Stimulated activated CD8-positive, alpha-beta memory T cell treated with anti-CD3 and anti-CD28 coated beads, Interleukin-7, amount 100 ng/mL, for 24 hours (primary cell): ENCODE data around the gene EVA1A.

Experiments used
- DNase-seq: peaks from one replicate; pipeline ENCODE4 v3.0.0-alpha.2; 2020; ENCODE audit warnings: low read depth

Gene EVA1A

GRCh38 chr2:75447176-75447575 lies 113.6 kb downstream of the EVA1A start:
- DNase-seq = no peak
